ENCODE results near the gene DNAJC3. TPM values are rescaled to one million over a fixed set of nuclear protein-coding genes. Genes with fewer than 3 reads are reported as not detected.

The DNAJC3 gene
- total and polyA plus RNA-seq, 2 of the 8 experiments (the other 6 are each of a cell fraction or from before 2014, with no cell fraction given): 4.3 to 24.1 TPM

DNA sequence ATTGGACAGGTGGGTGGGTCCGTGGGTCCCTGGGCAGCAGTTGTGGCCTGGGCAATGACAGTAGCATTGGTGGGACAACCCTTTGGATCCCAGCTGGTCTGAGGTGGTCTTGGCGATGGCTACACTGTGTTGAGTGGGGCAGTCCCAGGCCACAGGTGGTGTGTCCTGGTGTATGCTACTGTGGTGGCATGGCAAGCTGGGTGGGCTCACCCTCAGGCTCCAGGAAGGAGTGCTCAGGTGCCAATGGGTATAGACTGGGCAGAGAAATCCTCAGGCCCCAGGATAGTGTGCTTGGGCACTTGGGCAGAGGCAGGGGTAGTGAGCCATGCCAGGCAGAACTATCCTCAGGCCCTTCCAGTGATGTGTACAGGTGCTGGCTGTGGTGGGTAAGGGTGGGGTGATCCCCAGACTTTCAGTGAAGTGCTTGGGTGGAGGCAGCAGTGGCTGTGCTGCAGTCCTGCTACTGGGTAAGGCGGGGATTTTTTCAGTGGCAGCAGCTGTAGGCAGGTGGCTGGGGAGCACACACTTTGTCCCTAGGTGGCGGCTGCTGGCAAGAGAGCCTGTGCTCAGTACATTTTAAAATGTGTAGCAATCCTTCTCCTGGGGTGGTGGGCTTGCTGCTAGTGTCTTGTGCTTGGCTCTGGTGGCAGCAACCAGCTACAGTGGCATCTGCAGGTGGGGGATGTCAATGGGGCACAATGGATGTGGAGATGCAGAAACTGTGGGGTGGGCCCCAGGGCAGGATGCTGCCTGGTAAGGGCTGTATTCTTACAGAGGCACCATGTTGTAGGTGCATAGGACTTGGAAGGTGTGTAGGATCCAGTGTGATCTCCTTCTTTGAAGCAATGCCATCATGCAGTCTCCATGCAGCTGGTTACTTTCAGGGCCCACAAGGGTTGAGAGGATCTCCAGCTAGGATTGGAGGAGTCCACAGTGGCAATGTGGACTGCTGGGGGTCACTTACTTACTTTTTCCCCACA lies 64.9 kb downstream of the DNAJC3 start:
- Histone ChIP-seq H3K4me2 (ENCODE audit: insufficient read depth in 1 of 2, low read depth in 2 of 2, low read length in 2 of 2) (no peak overlapping the region), H2BK5ac (ENCODE audit: low read depth, low read length) (peak overlapping the region; percentile 44; the same call in 1 of the 2 replicates), H4K20me1 (replicated peaks in 1 of 2; ENCODE audit: control insufficient read depth in 1 of 2, insufficient read depth in 2 of 2, low read length in 2 of 2) (peaks cover 0 to 1% of the 10 kb centered on the region in 2 experiments), H3K56ac (replicated peaks; ENCODE audit: insufficient read length, low read depth, low read length) (no peak overlapping the region), H4K8ac (ENCODE audit: extremely low read depth, insufficient read depth, low read length) (no peak overlapping the region), H3K27ac (ENCODE audit: low read depth, low read length) (no peak overlapping the region), H4K91ac (replicated peaks; ENCODE audit: insufficient read length, low read length) (peak overlapping the region; percentile 22), H3K9ac (replicated peaks in 1 of 4; ENCODE audit: extremely low read depth in 1 of 4, low read depth in 3 of 4, low read length in 3 of 4) (no peak overlapping the region), H2BK12ac (ENCODE audit: low read depth, low read length) (peak overlapping the region; percentile 63; the same call in 1 of the 2 replicates), H3K23me2 (ENCODE audit: low read depth, low read length) (0 out of 2 replicates have a peak, but pooled peaks cover 2% of the 10 kb centered on the region), H3K9me3 (ENCODE audit: insufficient read depth in 2 of 2, low read depth in 1 of 2, low read length in 1 of 2) (peaks cover 0 to 2% of the 10 kb centered on the region in 2 experiments; a peak in 1 of 4 replicates), H3K4me3 (ENCODE audit: extremely low read depth in 1 of 4, insufficient read depth in 2 of 4, low read depth in 3 of 4, low read length in 4 of 4) (no peak overlapping the region), H4K5ac (ENCODE audit: insufficient read length, low read depth, low read length) (peak overlapping the region; percentile 33), H2AFZ (ENCODE audit: low read length) (no peak overlapping the region), H3K36me3 (ENCODE audit: control insufficient read depth in 2 of 4, insufficient read depth in 4 of 4, low read length in 3 of 4) (no peaks in the 10 kb centered on the region), H2BK20ac (ENCODE audit: low read length) (peak overlapping the region; percentile 43; the same call in 1 of the 2 replicates), H2AK5ac (ENCODE audit: low read depth, low read length) (peak overlapping the region; percentile 53; the same call in 1 of the 2 replicates), H3K14ac (ENCODE audit: insufficient read length) (no peak overlapping the region), H3K27me3 (replicated peaks in 1 of 4; ENCODE audit: control insufficient read depth in 3 of 4, extremely low read depth in 1 of 4, insufficient read depth in 3 of 4, low read length in 3 of 4) (no peaks in the 10 kb centered on the region), H3K23ac (ENCODE audit: insufficient read length) (no peak overlapping the region), H2BK15ac (ENCODE audit: low read length) (0 out of 2 replicates have a peak overlapping the region, but pooled peaks have one; percentile 65), H3K4ac (replicated peaks; ENCODE audit: insufficient read length, low read depth, low read length) (no peak overlapping the region), H3K79me2 (ENCODE audit: control insufficient read depth in 1 of 2, insufficient read depth in 2 of 2, low read length in 2 of 2) (peaks cover 2 to 25% of the 10 kb centered on the region in 2 experiments; a peak in 2 of 4 replicates), H3K18ac (ENCODE audit: extremely low read depth, low read length) (no peak overlapping the region), H2BK120ac (replicated peaks; ENCODE audit: low read depth, low read length) (no peak overlapping the region), H3K79me1 (ENCODE audit: low read depth, low read length) (peaks cover 14% of the 10 kb centered on the region; the same call in 1 of the 2 replicates), H3K4me1 (replicated peaks in 1 of 4; ENCODE audit: control insufficient read depth in 3 of 4, insufficient read depth in 4 of 4, low read length in 3 of 4) (0 out of 7 replicates have a peak, but pooled peaks cover 0 to 3% (median 0%) of the 10 kb centered on the region in 4 experiments)
- ChIA-PET CTCF (ENCODE audit: partially characterized antibody) (interaction anchor here (1.0 kb wide), 1 partner anchor 44 kb away, joined by 6 read pairs; no protein-coding TSS in a partner anchor), POLR2A (ENCODE audit: partially characterized antibody) (no interaction called here)
- WGBS, 2 experiments (ENCODE audit: extremely low coverage in 1 of 2, insufficient coverage in 1 of 2, insufficient read length in 1 of 2, insufficient replicate concordance in 2 of 2, low coverage in 1 of 2, low lambda C conversion rate in 2 of 2, missing lambda C conversion rate in 1 of 2): 89% methylated on average over 4 of the region's 4 CpGs; no CpG with 5 or more reads in 1 of the 2 experiments
- TF ChIP-seq, protein P1, sequence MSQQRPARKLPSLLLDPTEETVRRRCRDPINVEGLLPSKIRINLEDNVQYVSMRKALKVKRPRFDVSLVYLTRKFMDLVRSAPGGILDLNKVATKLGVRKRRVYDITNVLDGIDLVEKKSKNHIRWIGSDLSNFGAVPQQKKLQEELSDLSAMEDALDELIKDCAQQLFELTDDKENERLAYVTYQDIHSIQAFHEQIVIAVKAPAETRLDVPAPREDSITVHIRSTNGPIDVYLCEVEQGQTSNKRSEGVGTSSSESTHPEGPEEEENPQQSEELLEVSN (IDR thresholded peaks at IDR 0.05): 0 out of 2 replicates have a peak, but pooled peaks have one; percentile 28
- no peak for TF ChIP-seq SP4 (IDR thresholded peaks at IDR 0.05; ENCODE audit: low read length)
- no peak for DNase-seq (ENCODE audit: low read depth in 1 of 2, low spot score in 2 of 2)
- FAIRE-seq: no peak
